OCI-LY1 (cell line): ENCODE data around the gene NEU1.

ENCODE experiments used
- H2AFZ ChIP-seq: fragments of 200-600 bp; sonication (generic), shearing (Covaris generic); 2 replicates; pipeline ENCODE4 v1.6.0; 2014; ENCODE audit warnings: antibody characterized with exemption, mild to moderate bottlenecking, low read length
- H3F3A ChIP-seq: fragments of 200-600 bp; sonication (generic), shearing (Covaris generic); 2 replicates; pipeline ENCODE4 v1.6.0; 2014; ENCODE audit warnings: mild to moderate bottlenecking, antibody characterized with exemption, low read length, moderate library complexity; ENCODE audit not compliant: insufficient read depth
- H3K27ac ChIP-seq: fragments of 200-600 bp; sonication (generic); 2 replicates; pipeline ENCODE4 v1.5.1; 2014; ENCODE audit warnings: low read length, mixed run types, mild to moderate bottlenecking, low read depth; ENCODE audit not compliant: poor library complexity, severe bottlenecking
- H3K27me3 ChIP-seq: fragments of 200-600 bp; sonication (generic); 2 replicates; pipeline ENCODE4 v1.6.0; 2014; ENCODE audit warnings: antibody characterized with exemption, mild to moderate bottlenecking, low read length, moderate library complexity; ENCODE audit not compliant: insufficient read depth
- H3K36me3 ChIP-seq: fragments of 200-600 bp; sonication (generic); 2 replicates; pipeline ENCODE4 v1.6.1; 2014; ENCODE audit warnings: mild to moderate bottlenecking, antibody characterized with exemption, low read length, moderate library complexity, mixed read lengths; ENCODE audit not compliant: insufficient read depth
- H3K4me1 ChIP-seq: fragments of 200-600 bp; sonication (generic); 2 replicates; pipeline ENCODE4 v1.5.1; 2014; ENCODE audit warnings: mild to moderate bottlenecking, low read length, moderate library complexity; ENCODE audit not compliant: insufficient read depth, severe bottlenecking
- H3K4me2 ChIP-seq: fragments of 200-600 bp; sonication (generic), shearing (Covaris generic); 2 replicates; pipeline ENCODE4 v1.6.1; 2014; ENCODE audit warnings: low read length
- H3K4me3 ChIP-seq: fragments of 200-600 bp; sonication (generic); 2 replicates; pipeline ENCODE4 v1.5.1; 2014; ENCODE audit warnings: low read length, low read depth, mild to moderate bottlenecking, mixed read lengths; ENCODE audit not compliant: poor library complexity, severe bottlenecking
- H3K79me2 ChIP-seq: fragments of 200-600 bp; shearing (Covaris generic); 2 replicates; pipeline ENCODE4 v1.6.1; 2016; ENCODE audit warnings: mixed run types, low read length, mixed read lengths; ENCODE audit not compliant: insufficient read depth
- H3K9ac ChIP-seq: fragments of 200-600 bp; sonication (generic), shearing (Covaris generic); 2 replicates; pipeline ENCODE4 v1.6.1; 2014; ENCODE audit warnings: mild to moderate bottlenecking, low read length, mixed read lengths
- H3K9me2 ChIP-seq: fragments of 200-600 bp; sonication (generic), shearing (Covaris generic); 2 replicates; pipeline ENCODE4 v1.6.1; 2014; ENCODE audit warnings: low read depth, mild to moderate bottlenecking, low read length, mixed read lengths
- H3K9me3 ChIP-seq: fragments of 200-600 bp; shearing (Covaris generic); 2 replicates; pipeline ENCODE4 v1.6.1; 2014; ENCODE audit warnings: low read length, mixed read lengths
- H4K20me1 ChIP-seq: fragments of 200-600 bp; sonication (generic), shearing (Covaris generic); 2 replicates; pipeline ENCODE4 v1.6.0; 2016; ENCODE audit warnings: mild to moderate bottlenecking, low read length; ENCODE audit not compliant: insufficient read depth
- EZH2 ChIP-seq: fragments of 200-600 bp; sonication (generic), shearing (Covaris generic); IDR thresholded peaks from 2 replicates; pipeline ENCODE4 v1.8.0; 2017; ENCODE audit warnings: borderline replicate concordance, mixed run types, mild to moderate bottlenecking, antibody characterized with exemption, low read length, moderate library complexity, mixed read lengths
- TF ChIP-seq, protein P1 (sequence below): fragments of 200-600 bp; sonication (generic), shearing (Covaris generic); IDR thresholded peaks from 2 replicates; pipeline ENCODE4 v1.5.1; 2017; ENCODE audit warnings: mild to moderate bottlenecking, antibody characterized with exemption, low read length, moderate library complexity, mixed read lengths

Gene NEU1

DNA sequence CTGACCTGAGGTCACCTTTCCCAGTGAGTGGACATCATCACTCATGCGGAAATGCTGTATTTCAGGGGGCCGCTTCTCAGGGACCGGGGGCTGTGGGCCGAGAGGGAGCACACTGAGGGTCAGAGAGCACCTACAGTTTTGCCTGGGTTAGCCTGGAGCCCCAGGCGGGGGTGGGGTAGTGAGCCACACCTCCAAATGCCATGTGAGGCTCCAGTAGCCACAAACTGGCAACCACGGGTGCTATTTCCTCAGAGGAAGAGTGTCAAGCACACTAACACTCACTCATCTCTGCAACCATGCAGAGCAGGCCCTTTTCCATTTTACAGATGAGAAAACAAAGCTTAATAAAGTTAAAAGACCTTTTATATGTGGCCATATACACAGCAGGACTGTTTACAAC is 30.2 kb upstream of the NEU1 start:
- no peak overlapping the region for H3K9ac ChIP-seq
- H3K9me3 ChIP-seq, result no peaks in the 10 kb centered on the region
- no peaks in the 10 kb centered on the region for H3K9me2 ChIP-seq
- peaks cover 64% of the 10 kb centered on the region for H3K36me3 ChIP-seq
- no peaks in the 10 kb centered on the region for H3K79me2 ChIP-seq
- H3K4me3 ChIP-seq, result no peak overlapping the region
- TF ChIP-seq EZH2, result no peak
- TF ChIP-seq, protein P1, sequence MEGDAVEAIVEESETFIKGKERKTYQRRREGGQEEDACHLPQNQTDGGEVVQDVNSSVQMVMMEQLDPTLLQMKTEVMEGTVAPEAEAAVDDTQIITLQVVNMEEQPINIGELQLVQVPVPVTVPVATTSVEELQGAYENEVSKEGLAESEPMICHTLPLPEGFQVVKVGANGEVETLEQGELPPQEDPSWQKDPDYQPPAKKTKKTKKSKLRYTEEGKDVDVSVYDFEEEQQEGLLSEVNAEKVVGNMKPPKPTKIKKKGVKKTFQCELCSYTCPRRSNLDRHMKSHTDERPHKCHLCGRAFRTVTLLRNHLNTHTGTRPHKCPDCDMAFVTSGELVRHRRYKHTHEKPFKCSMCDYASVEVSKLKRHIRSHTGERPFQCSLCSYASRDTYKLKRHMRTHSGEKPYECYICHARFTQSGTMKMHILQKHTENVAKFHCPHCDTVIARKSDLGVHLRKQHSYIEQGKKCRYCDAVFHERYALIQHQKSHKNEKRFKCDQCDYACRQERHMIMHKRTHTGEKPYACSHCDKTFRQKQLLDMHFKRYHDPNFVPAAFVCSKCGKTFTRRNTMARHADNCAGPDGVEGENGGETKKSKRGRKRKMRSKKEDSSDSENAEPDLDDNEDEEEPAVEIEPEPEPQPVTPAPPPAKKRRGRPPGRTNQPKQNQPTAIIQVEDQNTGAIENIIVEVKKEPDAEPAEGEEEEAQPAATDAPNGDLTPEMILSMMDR, result no peak
- H4K20me1 ChIP-seq, result no peaks in the 10 kb centered on the region
- no peak overlapping the region for H2AFZ ChIP-seq
- H3K4me1 ChIP-seq, result peaks cover 11% of the 10 kb centered on the region
- H3F3A ChIP-seq, result no peaks in the 10 kb centered on the region
- H3K27ac ChIP-seq, result no peak overlapping the region
- H3K27me3 ChIP-seq, result no peaks in the 10 kb centered on the region
- H3K4me2 ChIP-seq, result no peak overlapping the region

DNA sequence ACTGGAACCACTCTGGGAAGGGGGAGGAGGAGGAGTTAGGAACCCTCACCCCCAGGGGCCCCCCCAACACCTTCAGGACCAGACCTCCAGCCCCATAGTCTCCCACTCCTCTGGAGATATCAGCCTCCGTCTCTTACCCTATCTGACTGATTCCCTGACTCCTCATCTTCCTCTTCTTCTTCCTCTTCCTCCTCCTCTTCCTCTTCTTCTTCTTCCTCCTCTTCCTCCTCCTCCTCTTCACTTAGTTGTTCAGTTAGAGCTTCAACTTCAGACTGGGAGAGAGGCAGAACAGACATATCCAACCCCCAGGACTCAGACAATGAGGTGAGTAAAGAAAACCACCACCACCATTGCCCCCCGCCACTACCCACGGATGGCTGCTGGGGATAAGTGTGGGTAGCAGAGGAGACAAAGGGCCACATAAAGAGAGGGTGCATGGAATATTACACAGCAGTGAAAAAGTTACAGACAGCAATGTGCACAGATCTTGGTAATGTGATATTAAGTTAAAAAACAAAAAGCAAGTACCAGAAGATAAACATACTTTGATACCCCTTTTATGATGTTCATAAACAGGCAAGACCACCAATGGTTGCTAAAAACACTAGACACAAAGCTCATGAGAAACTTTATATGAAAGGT is 26.8 kb upstream of the NEU1 start:
- Histone ChIP-seq H2AFZ (no peak overlapping the region), H3K4me3 (no peak overlapping the region), H3K27ac (no peak overlapping the region), H3K36me3 (peaks cover 77% of the 10 kb centered on the region), H3K79me2 (no peaks in the 10 kb centered on the region), H3K4me1 (no peaks in the 10 kb centered on the region), H4K20me1 (no peaks in the 10 kb centered on the region), H3K4me2 (no peak overlapping the region), H3K27me3 (no peaks in the 10 kb centered on the region), H3K9ac (no peak overlapping the region), H3K9me3 (no peaks in the 10 kb centered on the region), H3K9me2 (no peaks in the 10 kb centered on the region), H3F3A (no peaks in the 10 kb centered on the region)
- TF ChIP-seq, protein P1, result no peak
- no peak for TF ChIP-seq EZH2

DNA sequence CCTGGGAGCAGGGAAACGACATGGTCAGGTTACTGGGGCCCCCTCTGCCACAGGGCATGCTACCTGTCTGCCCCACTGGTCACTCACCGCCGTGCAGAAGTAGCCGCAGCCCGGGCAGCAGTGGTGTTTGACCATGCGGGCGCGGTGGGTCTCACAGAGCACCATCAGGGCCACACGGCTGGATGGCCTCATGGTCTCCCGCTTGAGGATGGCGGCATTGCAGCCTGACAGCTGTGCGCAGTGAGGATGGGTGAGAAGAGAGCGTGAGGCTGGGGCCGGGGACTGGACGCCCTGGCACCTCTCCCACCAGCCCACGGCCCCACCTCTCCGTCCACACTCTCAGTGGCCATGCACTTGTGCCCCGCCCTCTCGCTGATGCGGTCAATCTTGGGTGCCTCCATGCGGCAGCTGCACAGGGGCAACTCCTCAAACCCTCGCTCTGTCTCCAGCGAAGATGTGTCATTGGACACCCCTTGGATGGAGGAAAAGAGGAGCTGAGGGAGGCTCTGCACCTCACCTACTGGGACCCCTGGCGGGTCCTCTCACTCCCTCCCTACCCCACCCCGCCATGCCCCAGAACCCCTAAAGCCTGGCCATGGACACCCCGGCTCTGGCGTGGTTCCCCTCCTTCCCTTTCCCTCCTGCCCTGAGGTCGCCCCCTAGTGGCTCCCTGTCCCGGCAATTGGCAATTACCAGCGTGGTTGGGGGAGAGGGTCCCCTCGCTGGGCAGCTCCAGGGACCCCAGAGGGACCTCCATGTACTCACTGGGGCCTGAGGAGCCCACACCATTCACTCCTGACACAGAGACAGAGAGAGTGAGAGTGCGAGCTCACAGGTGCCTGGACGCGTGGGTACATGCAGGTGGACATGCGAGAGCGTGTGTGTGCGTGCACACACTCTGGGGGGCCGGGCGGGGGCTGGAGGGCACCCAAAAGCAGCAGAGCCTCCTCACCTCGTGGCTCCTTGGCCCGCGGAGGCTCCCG is 25.9 kb upstream of the NEU1 start:
- Histone ChIP-seq H3K9me2 (no peaks in the 10 kb centered on the region), H3K9me3 (no peaks in the 10 kb centered on the region), H3K4me3 (no peak overlapping the region), H4K20me1 (no peaks in the 10 kb centered on the region), H3F3A (no peaks in the 10 kb centered on the region), H3K9ac (no peak overlapping the region), H2AFZ (no peak overlapping the region), H3K4me1 (no peaks in the 10 kb centered on the region), H3K27ac (no peak overlapping the region), H3K27me3 (no peaks in the 10 kb centered on the region), H3K4me2 (no peak overlapping the region), H3K36me3 (peaks cover 85% of the 10 kb centered on the region), H3K79me2 (no peaks in the 10 kb centered on the region)
- no peak for TF ChIP-seq EZH2
- TF ChIP-seq, protein P1, result peak; percentile 91
